AG04449 (cell line): ENCODE measurements around the gene PIP5KL1.

Experiments used
- CTCF ChIA-PET: fragments of 350-600 bp; formaldehyde crosslinking; extraction: SDS; loops from one replicate; lab custom pipeline; 2021; ENCODE audit warnings: antibody characterized with exemption; lab: Yijun Ruan, JAX
- POLR2A ChIA-PET: fragments of 400-600, 350-600 bp; formaldehyde crosslinking; extraction: SDS; loops from one replicate; lab custom pipeline; 2020; ENCODE audit warnings: antibody characterized with exemption, inconsistent platforms; lab: Yijun Ruan, JAX
- DNase-seq: peaks from one replicate; pipeline ENCODE4 v3.0.0-alpha.2; 2010; ENCODE audit warnings: low read depth, low spot score
- H3K4me3 ChIP-seq: 2 replicates; pipeline ENCODE4 v1.5.1; 2011; ENCODE audit warnings: low read depth, mild to moderate bottlenecking, control low read depth, low read length
- TF ChIP-seq, protein P1 (sequence below): IDR thresholded peaks from one replicate; pipeline ENCODE4 v1.5.1; 2011; ENCODE audit warnings: mild to moderate bottlenecking, moderate library complexity, low read length, control low read depth, inconsistent platforms; ENCODE audit not compliant: insufficient read depth; ENCODE audit errors: missing control alignments

Gene PIP5KL1

GRCh38 chr9:127973169-127974000, 42.8 kb upstream of the PIP5KL1 start:
- H3K4me3 ChIP-seq: no peak overlapping the region
- POLR2A ChIA-PET: interaction anchor here (0.7 kb wide), 1 partner anchor 94 kb away, joined by 3 read pairs; the partner anchor contains the start of gene NAIF1
- no peak for DNase-seq
- TF ChIP-seq, protein P1, sequence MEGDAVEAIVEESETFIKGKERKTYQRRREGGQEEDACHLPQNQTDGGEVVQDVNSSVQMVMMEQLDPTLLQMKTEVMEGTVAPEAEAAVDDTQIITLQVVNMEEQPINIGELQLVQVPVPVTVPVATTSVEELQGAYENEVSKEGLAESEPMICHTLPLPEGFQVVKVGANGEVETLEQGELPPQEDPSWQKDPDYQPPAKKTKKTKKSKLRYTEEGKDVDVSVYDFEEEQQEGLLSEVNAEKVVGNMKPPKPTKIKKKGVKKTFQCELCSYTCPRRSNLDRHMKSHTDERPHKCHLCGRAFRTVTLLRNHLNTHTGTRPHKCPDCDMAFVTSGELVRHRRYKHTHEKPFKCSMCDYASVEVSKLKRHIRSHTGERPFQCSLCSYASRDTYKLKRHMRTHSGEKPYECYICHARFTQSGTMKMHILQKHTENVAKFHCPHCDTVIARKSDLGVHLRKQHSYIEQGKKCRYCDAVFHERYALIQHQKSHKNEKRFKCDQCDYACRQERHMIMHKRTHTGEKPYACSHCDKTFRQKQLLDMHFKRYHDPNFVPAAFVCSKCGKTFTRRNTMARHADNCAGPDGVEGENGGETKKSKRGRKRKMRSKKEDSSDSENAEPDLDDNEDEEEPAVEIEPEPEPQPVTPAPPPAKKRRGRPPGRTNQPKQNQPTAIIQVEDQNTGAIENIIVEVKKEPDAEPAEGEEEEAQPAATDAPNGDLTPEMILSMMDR: no peak
- CTCF ChIA-PET: interaction anchor here (0.6 to 3.7 kb wide), 3 partner anchors 30 to 144 kb away, joined by 3 to 18 read pairs (median 4); no protein-coding TSS in a partner anchor

GRCh38 chr9:127972236-127972871, 41.8 kb upstream of the PIP5KL1 start:
- ChIA-PET CTCF (interaction anchor here (1.1 to 1.6 kb wide), 2 partner anchors 30 to 145 kb away, joined by 6 to 7 read pairs; no protein-coding TSS in a partner anchor), POLR2A (no interaction called here)
- no peak overlapping the region for H3K4me3 ChIP-seq
- no peak for DNase-seq
- TF ChIP-seq, protein P1: no peak

DNA sequence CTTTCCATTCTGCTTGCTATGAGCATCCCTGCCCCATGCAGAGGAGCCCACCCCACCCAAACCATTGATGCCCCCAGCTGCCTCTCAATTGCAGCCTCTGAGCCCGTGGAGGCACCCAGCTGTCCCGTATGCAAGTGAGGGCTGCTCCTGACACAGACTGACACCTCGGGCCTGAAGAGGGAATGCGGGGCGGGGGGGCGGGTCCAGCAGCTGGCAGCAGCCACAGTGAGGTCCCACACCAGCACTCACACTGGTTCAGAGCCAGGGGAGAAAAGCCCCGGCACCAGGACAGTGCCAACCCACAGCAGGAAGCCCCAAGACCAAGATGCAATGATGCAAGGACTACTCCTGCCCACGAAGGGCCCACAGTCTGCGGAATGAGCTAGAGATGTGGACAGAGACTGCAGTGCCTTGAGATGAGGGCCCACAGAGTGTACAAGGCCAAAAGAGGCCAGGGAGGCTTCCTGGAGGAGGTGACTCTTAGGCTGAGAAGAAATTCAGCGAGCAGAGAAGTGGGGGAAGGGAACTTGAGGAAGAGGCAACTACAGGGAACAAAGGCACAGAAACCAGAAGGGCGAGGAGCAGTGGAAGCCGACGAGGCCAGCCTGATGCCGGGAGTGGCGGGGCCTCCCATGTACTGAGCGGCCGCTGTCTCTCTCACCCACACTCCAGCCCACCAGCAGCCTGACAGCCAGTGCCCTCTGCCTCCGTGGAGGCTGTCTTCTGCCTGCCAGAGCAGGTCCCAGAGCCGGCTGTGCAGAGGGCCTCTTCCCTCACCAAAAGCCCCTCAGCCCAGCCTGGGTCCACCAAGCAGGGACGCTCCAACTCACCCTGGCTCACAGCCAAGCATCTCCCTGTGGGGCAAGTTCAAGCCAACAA, 41.0 kb upstream of the PIP5KL1 start:
- no peak for DNase-seq
- ChIA-PET POLR2A (interaction anchor here (1.0 kb wide), 1 partner anchor 9 kb away, joined by 3 read pairs; the partner anchor contains the start of gene EEIG1), CTCF (interaction anchor here (1.1 to 1.6 kb wide), 2 partner anchors 29 to 146 kb away, joined by 6 to 7 read pairs; no protein-coding TSS in a partner anchor)
- TF ChIP-seq, protein P1: no peak
- H3K4me3 ChIP-seq: no peak overlapping the region

GRCh38 chr9:127970401-127971313, 40.1 kb upstream of the PIP5KL1 start:
- POLR2A ChIA-PET: interaction anchor here (1.0 kb wide), 1 partner anchor 10 kb away, joined by 3 read pairs; the partner anchor contains the start of gene EEIG1
- no peak for DNase-seq
- CTCF ChIA-PET: interaction anchor here (1.6 to 1.7 kb wide), 2 partner anchors 28 kb away, joined by 5 to 6 read pairs; no protein-coding TSS in a partner anchor
- no peak overlapping the region for H3K4me3 ChIP-seq
- TF ChIP-seq, protein P1: no peak
